ENCODE measurements around the gene TCAF2.
"Not testable (repeated sequence)": the region's sequence is repeated elsewhere in the genome, so short reads cannot be mapped to it uniquely, and the experiment has no call there.

DNA sequence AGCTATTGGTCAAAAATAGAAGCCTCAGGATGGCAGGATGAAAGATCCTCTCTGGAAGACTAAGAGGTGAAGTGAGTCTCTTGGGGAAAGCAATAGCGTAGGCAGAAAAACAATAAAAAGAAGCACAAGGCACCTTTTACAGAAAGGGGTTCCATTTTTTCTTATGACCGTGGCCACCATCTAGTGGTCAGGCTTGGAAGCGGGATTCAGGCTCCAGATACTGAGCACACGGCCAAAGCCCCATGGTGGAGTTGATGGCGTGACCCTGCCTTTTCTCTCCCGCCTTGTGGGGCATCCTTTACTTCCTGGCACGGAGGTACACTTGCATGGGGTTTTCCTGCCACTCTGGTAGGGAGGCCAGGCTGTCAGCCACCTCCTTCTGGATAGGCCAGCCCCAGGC lies 18.6 kb downstream of the TCAF2 start:
- TF ChIP-seq, protein P1, sequence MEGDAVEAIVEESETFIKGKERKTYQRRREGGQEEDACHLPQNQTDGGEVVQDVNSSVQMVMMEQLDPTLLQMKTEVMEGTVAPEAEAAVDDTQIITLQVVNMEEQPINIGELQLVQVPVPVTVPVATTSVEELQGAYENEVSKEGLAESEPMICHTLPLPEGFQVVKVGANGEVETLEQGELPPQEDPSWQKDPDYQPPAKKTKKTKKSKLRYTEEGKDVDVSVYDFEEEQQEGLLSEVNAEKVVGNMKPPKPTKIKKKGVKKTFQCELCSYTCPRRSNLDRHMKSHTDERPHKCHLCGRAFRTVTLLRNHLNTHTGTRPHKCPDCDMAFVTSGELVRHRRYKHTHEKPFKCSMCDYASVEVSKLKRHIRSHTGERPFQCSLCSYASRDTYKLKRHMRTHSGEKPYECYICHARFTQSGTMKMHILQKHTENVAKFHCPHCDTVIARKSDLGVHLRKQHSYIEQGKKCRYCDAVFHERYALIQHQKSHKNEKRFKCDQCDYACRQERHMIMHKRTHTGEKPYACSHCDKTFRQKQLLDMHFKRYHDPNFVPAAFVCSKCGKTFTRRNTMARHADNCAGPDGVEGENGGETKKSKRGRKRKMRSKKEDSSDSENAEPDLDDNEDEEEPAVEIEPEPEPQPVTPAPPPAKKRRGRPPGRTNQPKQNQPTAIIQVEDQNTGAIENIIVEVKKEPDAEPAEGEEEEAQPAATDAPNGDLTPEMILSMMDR (IDR thresholded peaks at IDR 0.05): not testable (repeated sequence)
- not testable (repeated sequence) for TF ChIP-seq POLR2A (IDR thresholded peaks at IDR 0.05)
